ENCODE data around the gene MKLN1.
"Not testable (repeated sequence)": the region's sequence is repeated elsewhere in the genome, so short reads cannot be mapped to it uniquely, and the experiment has no call there.

The MKLN1 gene

DNA sequence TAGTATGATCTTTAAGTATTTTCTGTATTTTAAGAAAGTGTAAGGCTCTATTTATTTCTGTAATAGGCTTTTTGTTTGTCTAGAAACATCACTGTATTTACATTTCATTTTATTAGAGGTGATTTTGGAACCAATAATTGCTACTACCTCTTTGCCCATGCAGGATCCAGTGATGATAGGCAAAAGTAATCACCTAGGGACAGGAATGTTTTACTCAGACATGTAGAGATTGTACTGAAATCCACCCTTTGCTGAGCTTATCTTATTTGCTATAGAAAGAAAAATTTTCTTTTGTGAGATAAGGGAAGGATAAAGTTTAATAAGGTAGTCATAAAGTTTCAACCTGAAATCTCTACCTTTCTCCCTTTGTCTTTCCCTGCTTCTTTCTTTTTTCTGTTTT is 73.5 kb downstream of the MKLN1 start:
- no peak for DNase-seq (ENCODE audit: low spot score)

DNA sequence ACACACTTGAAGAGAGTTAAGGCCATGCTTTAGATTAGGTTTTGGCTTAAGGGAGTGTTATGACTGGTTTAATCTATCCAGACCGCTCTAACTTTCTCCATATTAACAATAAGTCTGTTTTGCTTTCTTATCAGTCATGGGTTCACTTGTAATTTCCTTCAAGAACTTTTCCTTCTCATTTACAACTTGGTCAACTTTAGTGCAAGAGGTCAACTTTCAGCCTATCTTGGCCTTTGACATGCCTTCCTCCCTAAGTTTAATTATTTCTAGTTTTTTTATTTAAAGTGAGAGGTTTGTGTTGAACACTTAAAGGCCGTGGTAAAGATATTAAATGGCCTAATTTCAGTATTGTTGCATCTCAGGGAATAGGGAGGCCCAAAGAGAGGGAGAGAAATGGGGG is 75.6 kb downstream of the MKLN1 start:
- DNase-seq (ENCODE audit: low spot score): no peak

DNA sequence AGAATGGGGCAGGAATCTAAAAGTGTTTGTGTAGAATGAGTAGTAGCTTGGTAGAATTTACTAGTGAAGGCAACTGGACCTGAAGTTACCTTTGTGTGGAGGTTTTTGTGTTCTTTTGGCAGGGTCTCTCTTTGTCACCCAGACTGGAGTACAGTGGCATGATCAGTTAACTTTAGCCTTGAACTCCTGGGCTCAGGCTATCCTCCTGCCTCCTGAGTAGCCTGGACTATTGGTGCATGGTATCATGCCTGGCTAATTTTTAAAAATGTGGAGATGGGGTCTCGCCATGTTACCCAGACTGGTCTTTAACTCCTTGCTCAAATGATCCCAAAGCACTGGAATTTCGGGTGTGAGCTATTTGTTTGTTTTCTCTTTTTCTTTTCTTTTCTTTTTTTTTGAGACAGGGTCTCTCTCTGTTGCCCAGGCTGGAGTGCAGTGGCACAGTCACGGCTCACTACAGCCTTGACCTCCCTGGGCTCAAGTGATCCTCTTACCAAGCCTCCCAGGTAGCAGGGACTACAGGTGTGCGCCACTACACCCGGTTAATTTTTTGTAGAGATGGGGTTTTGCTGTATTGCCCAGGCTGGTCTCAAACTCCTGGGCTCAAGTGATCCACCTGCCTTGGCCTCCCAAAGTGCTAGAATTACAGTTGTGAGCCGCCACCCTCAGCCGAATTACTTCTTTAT is 76.7 kb downstream of the MKLN1 start:
- DNase-seq (ENCODE audit: low spot score): no peak

DNA sequence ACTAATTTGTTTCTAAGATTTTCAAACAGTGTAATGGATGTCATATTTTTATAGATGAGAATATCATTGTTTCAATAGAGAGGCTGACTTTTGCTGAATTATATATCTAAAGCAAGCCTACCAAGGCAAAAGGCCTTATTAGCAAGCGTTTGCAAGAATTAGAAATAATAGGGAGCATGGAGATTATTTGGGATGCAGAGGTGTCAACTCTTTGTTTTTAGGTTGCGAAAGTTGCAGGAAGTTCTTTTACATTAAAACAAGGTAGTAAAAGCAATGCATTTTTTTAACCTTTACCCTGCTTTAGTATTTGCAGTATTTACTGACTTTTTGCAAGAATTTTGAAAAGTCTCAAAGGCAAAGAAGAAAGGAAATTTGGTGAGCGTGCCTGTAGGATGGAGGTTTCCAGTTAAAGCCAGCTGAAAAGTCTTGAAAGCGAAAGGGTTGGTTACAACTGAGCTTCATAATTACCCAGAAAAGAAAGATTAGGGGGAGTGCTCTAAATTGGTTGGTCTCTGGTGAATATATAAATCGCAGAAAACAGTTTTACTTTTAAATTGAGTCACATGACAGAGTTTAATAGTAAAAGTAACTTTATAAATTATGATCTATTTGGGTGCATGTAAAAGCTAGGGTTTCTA is 81.6 kb downstream of the MKLN1 start:
- no peak for DNase-seq (ENCODE audit: low spot score)

DNA sequence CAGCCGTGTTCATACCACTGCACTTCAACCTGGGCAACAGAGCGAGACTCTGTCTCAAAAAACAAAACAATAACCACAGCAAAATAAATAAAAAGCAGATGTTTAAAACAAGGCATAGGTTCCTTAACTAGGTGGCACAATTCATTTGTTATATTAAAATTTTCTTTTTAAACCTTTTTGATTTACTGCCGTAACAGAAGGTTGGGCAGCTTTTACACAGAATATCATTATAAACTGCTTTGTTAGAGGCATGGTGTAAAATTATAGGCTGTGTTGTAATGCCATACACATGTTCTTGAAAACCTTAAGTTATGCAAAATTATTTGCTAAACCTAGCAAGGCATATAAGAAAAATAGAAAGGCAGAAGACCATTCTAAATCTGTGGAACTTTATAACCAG is 84.4 kb downstream of the MKLN1 start:
- no peak for DNase-seq (ENCODE audit: low spot score)

DNA sequence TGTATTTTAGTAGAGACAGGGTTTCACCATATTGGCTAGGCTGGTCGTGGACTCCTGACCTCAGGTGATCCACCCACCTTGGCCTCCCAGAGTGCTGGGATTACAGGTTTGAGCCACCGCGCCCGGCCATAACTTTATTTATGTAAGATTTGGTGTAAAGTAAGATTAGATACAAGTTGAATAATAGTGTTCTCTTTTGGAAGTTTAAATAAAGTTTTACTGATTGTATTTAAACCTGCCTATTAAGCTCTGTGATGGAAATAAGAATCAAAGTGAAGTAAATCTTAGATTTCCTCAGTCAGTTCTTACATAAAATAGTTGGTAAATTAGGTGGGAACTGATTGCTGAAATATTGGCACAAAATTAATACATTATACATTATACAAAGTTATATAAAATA is 86.0 kb downstream of the MKLN1 start:
- DNase-seq (ENCODE audit: low spot score): no peak

DNA sequence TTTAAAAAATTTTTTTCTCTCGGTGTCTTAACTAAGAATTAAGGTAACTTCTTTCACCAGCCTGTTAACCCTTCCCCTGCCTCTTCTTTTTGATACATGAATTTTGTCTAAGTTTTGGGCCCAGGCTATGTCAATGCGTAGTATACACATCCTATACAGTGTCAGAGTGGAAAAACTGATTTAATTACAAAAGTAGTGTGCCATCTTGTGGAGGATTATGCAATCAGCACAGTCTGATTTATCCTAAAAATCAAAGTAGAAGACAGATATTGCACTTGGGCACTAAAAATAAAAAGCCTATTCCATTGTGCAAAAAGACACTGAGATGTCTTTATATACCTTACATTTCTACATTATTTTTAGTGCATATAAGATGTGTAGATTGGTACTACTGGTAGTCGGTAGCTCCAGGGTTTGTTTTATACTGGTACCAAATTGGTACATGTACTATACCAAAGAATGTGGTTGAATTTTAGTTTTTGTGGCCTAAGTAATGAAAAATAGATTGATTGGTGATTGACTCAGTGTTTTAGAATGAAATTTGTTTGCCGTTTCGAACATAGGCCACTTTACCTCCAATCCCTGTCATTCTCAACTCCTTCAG is 96.6 kb downstream of the MKLN1 start:
- peak; percentile 58 for DNase-seq (ENCODE audit: low spot score)

DNA sequence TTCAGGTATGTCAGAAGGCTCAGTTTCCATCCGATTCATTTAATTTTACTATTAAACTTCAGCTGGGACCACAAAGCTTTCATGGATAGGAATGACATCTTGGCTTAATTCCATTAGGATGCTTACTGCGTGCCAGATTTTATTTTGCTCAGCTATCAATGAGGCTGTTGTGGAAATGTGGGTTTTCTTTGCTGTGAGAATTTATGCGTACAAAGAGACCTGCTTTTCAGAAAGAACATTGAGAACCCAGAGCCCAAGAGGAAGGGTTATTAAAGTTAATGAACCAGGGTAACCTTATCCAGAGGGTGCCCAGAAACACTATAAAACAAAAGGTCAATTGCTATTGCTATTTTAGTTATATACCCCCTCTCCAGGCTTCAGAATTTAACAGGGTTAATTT is 98.3 kb downstream of the MKLN1 start:
- DNase-seq (ENCODE audit: low spot score): no peak

DNA sequence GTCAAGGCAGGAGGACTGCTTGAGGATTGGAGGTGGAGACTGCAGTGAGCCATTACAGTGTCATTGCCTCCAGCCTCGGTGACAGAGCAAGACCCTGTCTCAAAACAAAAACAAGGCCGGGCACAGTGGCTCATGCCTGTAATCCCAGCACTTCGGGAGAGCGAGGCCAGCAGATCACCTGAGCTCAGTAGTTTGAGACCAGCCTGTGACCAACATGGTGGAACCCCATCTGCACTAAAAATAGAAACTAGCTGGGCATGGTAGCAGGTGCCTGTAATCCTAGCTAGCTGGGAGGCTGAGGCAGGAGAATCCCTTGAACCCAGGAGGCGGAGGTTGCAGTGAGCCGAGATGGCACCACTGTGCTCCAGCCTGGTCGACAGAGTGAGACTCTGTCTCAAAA is 103.2 kb downstream of the MKLN1 start:
- DNase-seq (ENCODE audit: low spot score): not testable (repeated sequence)

DNA sequence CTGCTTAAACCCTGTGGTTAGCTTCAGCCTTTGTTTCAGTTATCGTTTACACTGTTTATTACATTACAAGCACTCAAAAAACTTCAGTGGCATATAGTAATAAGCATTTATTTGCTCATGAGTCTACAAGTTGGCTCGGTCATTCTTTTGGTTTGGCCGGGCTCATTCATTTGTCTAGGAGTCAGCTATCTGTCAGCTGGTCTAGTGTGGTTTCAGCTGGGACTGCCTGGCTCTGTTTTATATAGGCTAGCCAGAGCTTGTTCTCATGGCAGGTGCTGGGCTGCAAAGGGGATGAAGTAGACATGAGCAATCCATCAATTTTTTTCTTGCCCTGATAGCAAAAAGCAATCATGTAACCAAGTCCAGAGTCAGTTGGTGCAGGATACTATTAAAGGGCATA is 103.6 kb downstream of the MKLN1 start:
- no peak for DNase-seq (ENCODE audit: low spot score)

DNA sequence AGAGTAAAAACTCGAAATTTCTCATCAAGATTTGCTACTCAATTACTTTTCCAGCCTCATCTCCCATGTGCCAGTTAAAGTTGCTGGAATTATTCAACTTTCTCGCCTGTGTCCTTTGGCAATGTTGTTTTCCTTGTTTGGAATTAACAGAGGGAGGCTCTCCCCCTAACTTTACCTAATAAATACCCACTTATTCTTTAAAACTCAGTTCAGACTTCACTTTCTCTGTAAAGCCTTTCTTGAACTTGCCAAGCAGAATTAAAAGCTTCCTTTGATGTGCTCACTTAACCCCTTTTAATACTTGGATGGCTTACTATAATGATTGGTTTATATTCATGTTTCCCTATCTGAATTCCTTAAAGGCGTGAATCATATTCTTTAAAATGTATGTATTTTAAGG is 104.1 kb downstream of the MKLN1 start:
- DNase-seq (ENCODE audit: low spot score): no peak

DNA sequence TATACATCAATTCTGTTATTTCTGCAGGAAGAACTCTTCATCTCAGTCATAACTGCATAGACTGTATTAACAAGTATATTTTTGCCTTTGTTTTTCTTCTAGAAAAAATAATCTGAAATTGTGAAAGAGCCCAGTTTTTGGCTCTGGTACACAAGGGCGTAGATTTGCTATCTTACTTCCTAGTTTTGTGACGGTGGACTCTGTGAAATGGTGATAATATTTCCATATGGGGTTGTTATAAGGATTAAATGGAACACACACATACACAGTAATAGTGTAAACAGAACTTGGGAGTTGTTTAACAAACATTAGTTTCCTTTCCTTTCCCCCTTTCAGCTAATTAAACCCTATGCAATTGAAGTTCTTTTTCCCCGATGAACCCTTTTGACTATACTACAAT is 108.7 kb downstream of the MKLN1 start:
- DNase-seq (ENCODE audit: low spot score): no peak

DNA sequence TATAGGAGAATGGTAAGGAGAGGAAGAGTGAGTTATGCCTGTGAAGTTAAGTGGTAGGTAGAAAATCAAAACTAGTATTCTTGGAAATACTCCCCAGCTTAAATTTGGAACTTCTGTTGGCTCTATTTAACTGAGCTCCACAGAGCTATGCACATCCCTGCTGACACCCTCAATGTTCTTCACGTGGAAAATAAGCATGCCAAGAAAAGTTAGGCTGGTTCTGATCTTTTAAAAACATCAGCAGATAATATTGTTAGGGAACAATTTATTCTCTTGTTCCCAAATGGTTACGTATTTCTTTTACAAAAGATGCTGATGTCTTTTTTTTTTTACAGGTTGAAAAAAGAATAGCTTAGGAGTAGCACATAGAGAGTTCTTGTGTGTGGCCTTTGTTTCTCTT is 111.3 kb downstream of the MKLN1 start:
- DNase-seq (ENCODE audit: low spot score): no peak

DNA sequence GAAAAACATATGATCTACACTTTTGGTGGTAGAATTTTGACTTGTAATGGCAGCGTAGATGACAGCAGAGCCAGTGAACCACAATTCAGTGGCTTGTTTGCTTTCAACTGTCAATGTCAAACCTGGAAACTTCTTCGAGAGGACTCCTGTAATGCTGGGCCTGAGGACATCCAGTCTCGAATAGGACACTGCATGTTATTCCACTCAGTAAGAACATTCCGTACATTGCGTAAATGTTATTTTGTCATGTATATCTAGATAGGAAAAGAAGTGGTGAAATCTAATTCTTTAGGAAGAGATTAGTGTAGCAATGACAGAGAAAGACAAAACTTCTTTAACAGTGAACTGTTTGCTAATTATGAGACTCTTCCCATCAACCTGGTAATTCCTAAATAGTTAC is 115.8 kb downstream of the MKLN1 start:
- no peak for DNase-seq (ENCODE audit: low spot score)

DNA sequence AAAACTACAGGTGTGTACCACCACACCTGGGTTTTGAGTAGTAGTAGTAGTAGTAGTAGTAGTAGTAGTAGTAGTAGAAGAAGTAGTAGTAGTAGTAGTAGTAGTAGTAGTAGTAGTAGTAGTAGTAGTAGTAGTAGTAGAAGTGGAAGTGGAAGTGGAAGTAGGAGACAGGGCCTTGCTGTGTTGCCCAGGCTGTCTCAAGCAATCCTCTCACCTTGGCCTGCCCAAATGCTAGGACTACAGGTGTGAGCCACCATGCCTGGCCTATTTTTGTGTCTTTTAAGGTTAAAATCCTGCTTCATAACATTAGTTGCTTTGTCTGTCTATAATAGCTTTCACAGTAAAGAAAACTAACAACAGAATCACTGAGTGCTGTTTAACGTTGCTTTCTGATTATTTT is 117.0 kb downstream of the MKLN1 start:
- no peak for DNase-seq (ENCODE audit: low spot score)

DNA sequence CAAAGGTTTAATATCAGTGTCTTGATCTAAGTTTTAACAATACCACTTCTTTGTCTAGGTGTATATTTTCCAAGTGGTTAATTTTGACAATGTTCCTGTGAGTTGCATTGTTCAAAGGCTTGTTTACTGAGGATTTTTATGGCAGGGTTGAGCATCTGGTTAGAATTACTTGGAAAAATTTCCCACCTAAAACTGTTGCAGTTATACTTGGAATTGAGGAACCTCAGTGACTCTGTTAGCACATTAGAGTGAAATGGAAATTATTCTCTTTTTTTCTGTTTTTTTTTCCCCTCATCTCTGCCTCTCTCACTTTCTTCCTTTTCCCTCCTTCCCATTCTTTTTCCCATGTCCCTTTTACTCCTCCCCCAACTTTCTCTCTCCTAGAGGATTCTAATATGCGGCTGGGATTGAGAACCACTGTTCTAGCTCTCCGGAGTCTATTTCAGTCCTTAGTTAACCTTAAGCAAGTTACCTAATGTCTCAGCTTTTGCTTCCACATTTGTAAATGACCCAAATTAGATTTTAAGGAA is 121.8 kb downstream of the MKLN1 start:
- no peak for DNase-seq (ENCODE audit: low spot score)

DNA sequence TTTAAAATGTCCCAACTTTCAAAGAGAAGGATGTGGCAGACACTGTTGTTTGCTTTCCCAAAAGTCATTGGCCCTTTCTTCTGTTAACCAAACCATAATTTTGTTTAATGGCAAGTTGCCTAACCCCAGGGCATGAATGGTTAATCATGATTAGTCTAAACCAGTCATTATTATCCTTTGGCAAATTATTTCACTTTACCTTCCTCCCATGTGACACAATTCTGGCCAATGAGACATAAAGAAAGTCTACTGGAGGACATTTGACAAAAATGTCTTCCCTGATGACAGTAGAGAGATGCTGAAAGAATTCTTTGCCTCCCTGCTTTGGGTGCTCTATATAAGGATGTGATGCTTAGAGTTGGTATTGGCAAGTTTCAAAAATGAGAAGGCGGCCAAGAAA is 126.8 kb downstream of the MKLN1 start:
- no peak for DNase-seq (ENCODE audit: low spot score)

DNA sequence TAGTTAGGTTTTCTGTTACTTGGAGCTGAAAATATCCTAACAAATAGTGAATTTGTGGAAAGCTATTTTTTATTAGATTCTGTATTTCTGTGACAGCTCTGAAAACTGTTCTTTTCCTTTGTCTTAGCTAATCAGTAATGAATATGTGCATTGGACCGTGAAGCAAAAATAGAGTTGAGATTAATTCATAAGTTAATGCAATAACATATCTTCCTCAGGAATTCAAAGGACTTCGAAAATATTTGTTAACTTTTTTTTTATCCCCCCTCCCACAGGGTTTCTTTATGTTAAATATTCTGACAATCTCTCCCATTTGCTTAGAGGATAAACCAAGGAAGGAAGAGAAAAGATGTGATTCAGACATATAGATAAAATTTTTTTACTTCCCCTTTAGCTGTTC is 127.3 kb downstream of the MKLN1 start:
- DNase-seq (ENCODE audit: low spot score): no peak

DNA sequence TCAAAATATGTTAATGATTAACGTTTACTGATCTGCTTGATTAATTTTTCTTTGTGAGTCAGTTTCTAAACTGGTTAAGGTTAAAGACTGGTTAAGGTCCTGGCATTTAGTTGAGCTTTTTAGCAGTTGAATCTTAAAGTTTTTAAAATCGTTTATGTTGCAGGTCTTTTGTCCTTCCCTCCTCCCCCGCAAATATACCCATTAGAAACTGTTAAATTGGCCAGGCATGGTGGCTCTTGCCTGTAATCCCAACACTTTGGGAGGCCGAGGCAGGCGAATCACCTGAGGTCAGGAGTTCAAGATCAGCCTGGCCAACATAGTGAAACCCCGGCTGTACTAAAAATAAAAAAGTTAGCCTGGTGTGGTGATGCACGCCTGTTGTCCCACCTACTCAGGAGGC is 127.9 kb downstream of the MKLN1 start:
- no peak for DNase-seq (ENCODE audit: low spot score)

DNA sequence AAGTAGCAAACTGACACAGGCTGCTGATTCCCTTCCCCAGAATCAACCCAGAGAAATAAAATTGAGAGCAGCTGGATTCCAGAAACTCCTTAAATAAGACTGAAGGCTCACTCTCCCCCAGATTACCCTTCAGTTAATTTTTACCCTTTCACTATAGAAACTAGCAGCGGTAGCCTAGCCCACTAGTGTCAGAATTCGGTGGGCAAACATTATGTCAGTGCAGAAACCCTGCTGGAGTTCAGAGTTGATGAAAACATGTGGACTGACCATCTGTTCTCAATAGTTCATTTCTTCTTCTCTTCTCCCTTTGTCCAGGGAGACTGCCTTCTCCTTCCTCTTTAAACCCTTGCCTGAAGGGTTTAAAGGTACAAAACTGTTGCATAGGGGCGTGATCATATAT is 128.7 kb downstream of the MKLN1 start:
- no peak for DNase-seq (ENCODE audit: low spot score)

DNA sequence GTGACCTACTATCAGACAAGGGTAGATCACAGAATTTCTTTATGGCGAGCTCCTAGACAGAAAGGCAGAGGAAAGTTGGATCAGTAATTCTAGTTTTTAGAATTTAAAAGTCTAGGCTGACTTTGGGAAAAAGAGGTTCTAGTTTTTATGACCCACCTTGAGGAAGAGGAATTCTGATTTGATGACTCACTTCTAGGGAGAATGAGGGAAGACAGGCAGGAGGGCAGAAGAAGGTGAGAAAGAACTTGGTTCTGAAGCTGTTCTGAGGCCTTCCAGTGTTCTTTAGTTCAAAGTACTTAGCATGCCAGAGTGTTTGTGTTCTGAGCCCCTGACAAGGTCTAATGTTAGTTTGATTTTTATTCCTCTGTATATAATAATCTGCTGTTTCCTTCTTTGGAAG is 131.6 kb downstream of the MKLN1 start:
- DNase-seq (ENCODE audit: low spot score): no peak

DNA sequence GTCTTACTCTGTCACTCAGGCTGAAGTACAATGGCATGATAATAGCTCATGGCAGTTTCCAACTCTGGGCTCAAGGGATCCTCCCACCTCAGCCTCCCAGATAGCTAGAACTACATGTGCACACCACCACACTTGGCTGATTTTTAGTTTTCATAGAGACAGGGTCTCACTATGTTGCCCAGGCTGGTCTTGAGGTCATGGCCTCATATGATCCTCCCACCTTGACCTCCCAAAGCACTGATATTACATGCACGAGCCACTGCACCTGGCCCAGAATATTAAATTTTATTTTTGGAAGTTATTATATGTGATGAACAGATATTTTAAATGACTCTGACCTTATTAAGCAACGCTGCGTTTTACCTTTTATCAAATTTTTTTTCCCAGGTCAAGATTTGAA is 134.4 kb downstream of the MKLN1 start:
- DNase-seq (ENCODE audit: low spot score): no peak

DNA sequence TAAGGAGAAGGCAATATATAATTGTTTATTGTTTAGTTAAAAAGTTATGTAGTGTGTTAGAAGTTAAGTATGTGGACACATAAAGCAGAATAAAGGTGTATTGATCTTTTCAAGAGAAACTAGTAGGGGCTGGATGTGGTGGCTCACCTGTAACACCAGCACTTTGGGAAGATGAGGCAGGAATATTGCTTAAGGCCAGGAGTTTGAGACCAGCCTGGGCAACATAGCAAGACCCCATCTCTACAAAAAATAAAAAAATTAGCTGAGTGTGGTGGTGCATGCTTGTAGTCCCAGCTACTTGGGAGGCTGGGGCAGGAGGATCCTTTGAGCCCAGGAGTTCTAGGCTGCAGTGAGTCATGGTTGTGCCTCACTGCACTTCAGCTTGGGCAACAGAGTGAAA is 135.0 kb downstream of the MKLN1 start:
- DNase-seq (ENCODE audit: low spot score): not testable (repeated sequence)
